A673 (cell line): ENCODE data around the gene ZNF416.

ENCODE experiments used
- CTCF ChIP-seq: fragments of 300-800, 200-600 bp; sonication (generic); conservative IDR thresholded peaks from 2 replicates; pipeline ENCODE4 v1.5.1; 2017; ENCODE audit warnings: low read depth, mild to moderate bottlenecking, antibody characterized with exemption, low read length, moderate library complexity, mixed read lengths
- EZH2 ChIP-seq: fragments of 200-600 bp; sonication (generic); IDR thresholded peaks from 2 replicates; pipeline ENCODE4 v1.6.1; 2017; ENCODE audit warnings: borderline replicate concordance, low read depth, mild to moderate bottlenecking, mixed read lengths, antibody characterized with exemption, low read length; ENCODE audit not compliant: poor library complexity, severe bottlenecking

- TF ChIP-seq CTCF (no peak), EZH2 (no peak)
These were observed 8.0 kb downstream of the ZNF416 start for GRCh38 chr19:57570707-57571106.
